ENCODE data around the gene UBR3.

DNA sequence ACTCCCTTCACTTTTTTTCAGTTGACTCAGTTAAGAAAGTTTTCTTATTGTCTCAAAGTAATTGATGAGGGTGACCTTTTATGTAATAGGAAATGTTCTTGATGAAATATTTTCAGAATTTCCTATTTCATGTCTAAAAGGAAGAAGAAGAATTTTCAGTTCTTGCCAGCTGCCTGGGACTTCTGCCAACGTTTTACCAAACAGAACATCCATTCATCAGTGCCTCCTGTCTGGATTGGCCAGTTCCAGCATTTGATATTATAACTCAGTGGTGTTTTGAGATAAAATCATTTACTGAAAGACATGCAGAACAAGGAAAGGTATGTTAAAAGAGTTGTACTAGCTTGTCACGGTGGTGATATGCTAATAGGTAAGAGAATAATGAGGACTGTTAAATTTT, 246.0 kb downstream of the UBR3 start:
- TF ChIP-seq, protein P1, sequence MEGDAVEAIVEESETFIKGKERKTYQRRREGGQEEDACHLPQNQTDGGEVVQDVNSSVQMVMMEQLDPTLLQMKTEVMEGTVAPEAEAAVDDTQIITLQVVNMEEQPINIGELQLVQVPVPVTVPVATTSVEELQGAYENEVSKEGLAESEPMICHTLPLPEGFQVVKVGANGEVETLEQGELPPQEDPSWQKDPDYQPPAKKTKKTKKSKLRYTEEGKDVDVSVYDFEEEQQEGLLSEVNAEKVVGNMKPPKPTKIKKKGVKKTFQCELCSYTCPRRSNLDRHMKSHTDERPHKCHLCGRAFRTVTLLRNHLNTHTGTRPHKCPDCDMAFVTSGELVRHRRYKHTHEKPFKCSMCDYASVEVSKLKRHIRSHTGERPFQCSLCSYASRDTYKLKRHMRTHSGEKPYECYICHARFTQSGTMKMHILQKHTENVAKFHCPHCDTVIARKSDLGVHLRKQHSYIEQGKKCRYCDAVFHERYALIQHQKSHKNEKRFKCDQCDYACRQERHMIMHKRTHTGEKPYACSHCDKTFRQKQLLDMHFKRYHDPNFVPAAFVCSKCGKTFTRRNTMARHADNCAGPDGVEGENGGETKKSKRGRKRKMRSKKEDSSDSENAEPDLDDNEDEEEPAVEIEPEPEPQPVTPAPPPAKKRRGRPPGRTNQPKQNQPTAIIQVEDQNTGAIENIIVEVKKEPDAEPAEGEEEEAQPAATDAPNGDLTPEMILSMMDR (IDR thresholded peaks at IDR 0.05) = no peak
- TF ChIP-seq POLR2A (IDR thresholded peaks at IDR 0.05) = no peak
